OCI-LY1 (cell line): ENCODE measurements around the gene TAB3.

ENCODE experiments used
- H2AFZ ChIP-seq: fragments of 200-600 bp; sonication (generic), shearing (Covaris generic); 2 replicates; pipeline ENCODE4 v1.6.0; 2014; ENCODE audit warnings: antibody characterized with exemption, mild to moderate bottlenecking, low read length
- H3F3A ChIP-seq: fragments of 200-600 bp; sonication (generic), shearing (Covaris generic); 2 replicates; pipeline ENCODE4 v1.6.0; 2014; ENCODE audit warnings: mild to moderate bottlenecking, antibody characterized with exemption, low read length, moderate library complexity; ENCODE audit not compliant: insufficient read depth
- H3K27ac ChIP-seq: fragments of 200-600 bp; sonication (generic); 2 replicates; pipeline ENCODE4 v1.5.1; 2014; ENCODE audit warnings: low read length, mixed run types, mild to moderate bottlenecking, low read depth; ENCODE audit not compliant: poor library complexity, severe bottlenecking
- H3K27me3 ChIP-seq: fragments of 200-600 bp; sonication (generic); 2 replicates; pipeline ENCODE4 v1.6.0; 2014; ENCODE audit warnings: antibody characterized with exemption, mild to moderate bottlenecking, low read length, moderate library complexity; ENCODE audit not compliant: insufficient read depth
- H3K36me3 ChIP-seq: fragments of 200-600 bp; sonication (generic); 2 replicates; pipeline ENCODE4 v1.6.1; 2014; ENCODE audit warnings: mild to moderate bottlenecking, antibody characterized with exemption, low read length, moderate library complexity, mixed read lengths; ENCODE audit not compliant: insufficient read depth
- H3K4me1 ChIP-seq: fragments of 200-600 bp; sonication (generic); 2 replicates; pipeline ENCODE4 v1.5.1; 2014; ENCODE audit warnings: mild to moderate bottlenecking, low read length, moderate library complexity; ENCODE audit not compliant: insufficient read depth, severe bottlenecking
- H3K4me2 ChIP-seq: fragments of 200-600 bp; sonication (generic), shearing (Covaris generic); 2 replicates; pipeline ENCODE4 v1.6.1; 2014; ENCODE audit warnings: low read length
- H3K4me3 ChIP-seq: fragments of 200-600 bp; sonication (generic); 2 replicates; pipeline ENCODE4 v1.5.1; 2014; ENCODE audit warnings: low read length, low read depth, mild to moderate bottlenecking, mixed read lengths; ENCODE audit not compliant: poor library complexity, severe bottlenecking
- H3K79me2 ChIP-seq: fragments of 200-600 bp; shearing (Covaris generic); 2 replicates; pipeline ENCODE4 v1.6.1; 2016; ENCODE audit warnings: mixed run types, low read length, mixed read lengths; ENCODE audit not compliant: insufficient read depth
- H3K9ac ChIP-seq: fragments of 200-600 bp; sonication (generic), shearing (Covaris generic); 2 replicates; pipeline ENCODE4 v1.6.1; 2014; ENCODE audit warnings: mild to moderate bottlenecking, low read length, mixed read lengths
- H3K9me2 ChIP-seq: fragments of 200-600 bp; sonication (generic), shearing (Covaris generic); 2 replicates; pipeline ENCODE4 v1.6.1; 2014; ENCODE audit warnings: low read depth, mild to moderate bottlenecking, low read length, mixed read lengths
- H3K9me3 ChIP-seq: fragments of 200-600 bp; shearing (Covaris generic); 2 replicates; pipeline ENCODE4 v1.6.1; 2014; ENCODE audit warnings: low read length, mixed read lengths
- H4K20me1 ChIP-seq: fragments of 200-600 bp; sonication (generic), shearing (Covaris generic); 2 replicates; pipeline ENCODE4 v1.6.0; 2016; ENCODE audit warnings: mild to moderate bottlenecking, low read length; ENCODE audit not compliant: insufficient read depth
- CTCF ChIP-seq: fragments of 200-600 bp; sonication (generic), shearing (Covaris generic); IDR thresholded peaks from 2 replicates; pipeline ENCODE4 v1.5.1; 2017; ENCODE audit warnings: mild to moderate bottlenecking, antibody characterized with exemption, low read length, moderate library complexity, mixed read lengths
- EZH2 ChIP-seq: fragments of 200-600 bp; sonication (generic), shearing (Covaris generic); IDR thresholded peaks from 2 replicates; pipeline ENCODE4 v1.8.0; 2017; ENCODE audit warnings: borderline replicate concordance, mixed run types, mild to moderate bottlenecking, antibody characterized with exemption, low read length, moderate library complexity, mixed read lengths

The TAB3 gene

GRCh38 chrX:30864383-30864785 is 24.7 kb downstream of the TAB3 start:
- H3K27me3 ChIP-seq, result no peaks in the 10 kb centered on the region
- no peak overlapping the region for H3K27ac ChIP-seq
- H4K20me1 ChIP-seq, result no peaks in the 10 kb centered on the region
- no peaks in the 10 kb centered on the region for H3K9me2 ChIP-seq
- TF ChIP-seq EZH2 (no peak), CTCF (no peak)
- H3F3A ChIP-seq, result no peaks in the 10 kb centered on the region
- H2AFZ ChIP-seq, result no peak overlapping the region
- no peaks in the 10 kb centered on the region for H3K4me1 ChIP-seq
- no peaks in the 10 kb centered on the region for H3K79me2 ChIP-seq
- H3K9me3 ChIP-seq, result no peaks in the 10 kb centered on the region
- H3K9ac ChIP-seq, result no peak overlapping the region
- H3K4me3 ChIP-seq, result no peak overlapping the region
- no peak overlapping the region for H3K4me2 ChIP-seq
- peaks cover 3% of the 10 kb centered on the region; the same call in 1 of the 2 replicates for H3K36me3 ChIP-seq

GRCh38 chrX:30863974-30864373 is 25.1 kb downstream of the TAB3 start:
- Histone ChIP-seq H2AFZ (no peak overlapping the region), H3K9ac (no peak overlapping the region), H3K9me3 (no peaks in the 10 kb centered on the region), H3K27me3 (no peaks in the 10 kb centered on the region), H3K9me2 (no peaks in the 10 kb centered on the region), H3K79me2 (no peaks in the 10 kb centered on the region), H3K4me3 (no peak overlapping the region), H3F3A (no peaks in the 10 kb centered on the region), H3K36me3 (peaks cover 6% of the 10 kb centered on the region; the same call in 1 of the 2 replicates), H4K20me1 (no peaks in the 10 kb centered on the region), H3K4me1 (no peaks in the 10 kb centered on the region), H3K4me2 (no peak overlapping the region), H3K27ac (no peak overlapping the region)
- TF ChIP-seq CTCF, result no peak
- TF ChIP-seq EZH2, result no peak

- Histone ChIP-seq H2AFZ (no peak overlapping the region), H3K4me3 (no peak overlapping the region), H3K36me3 (peaks cover 30% of the 10 kb centered on the region), H3K4me1 (no peaks in the 10 kb centered on the region), H3K27ac (no peak overlapping the region), H4K20me1 (no peaks in the 10 kb centered on the region), H3K4me2 (no peak overlapping the region), H3K9me2 (no peaks in the 10 kb centered on the region), H3K9me3 (no peaks in the 10 kb centered on the region), H3K79me2 (no peaks in the 10 kb centered on the region), H3K27me3 (no peaks in the 10 kb centered on the region), H3F3A (no peaks in the 10 kb centered on the region), H3K9ac (no peak overlapping the region)
- TF ChIP-seq EZH2, result no peak
- no peak for TF ChIP-seq CTCF
Measured at GRCh38 chrX:30858098-30858497, 31.0 kb downstream of the TAB3 start.
